ENCODE results near the gene TENM3.

DNA sequence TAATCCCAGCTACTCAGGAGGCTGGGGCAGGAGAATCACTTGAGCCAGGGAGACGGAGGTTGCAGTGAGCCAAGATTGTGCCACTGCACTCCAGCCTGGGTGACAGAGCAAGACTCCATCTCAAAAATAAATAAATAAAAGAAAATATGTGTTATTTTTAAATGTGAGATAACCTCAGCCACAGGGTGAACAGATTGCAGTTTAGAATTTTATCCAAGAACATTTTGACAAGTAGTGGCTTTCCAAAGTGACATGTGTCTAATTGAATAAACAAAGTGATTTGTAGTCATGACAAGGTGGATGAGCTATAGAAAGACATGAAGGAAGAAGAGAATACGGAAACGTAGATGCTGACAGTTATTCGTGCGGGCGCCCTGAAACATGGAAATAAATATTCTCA is 497.9 kb downstream of the TENM3 start:
- TF ChIP-seq CTCF (conservative IDR thresholded peaks at IDR 0.05) (no peak), ZFX (IDR thresholded peaks at IDR 0.05) (no peak)

Data from C4-2B (cell line).